ENCODE data around the gene WHAMM.

WHAMM gene

GRCh38 chr15:82792068-82792467 is 17.4 kb upstream of the WHAMM start:
- TF ChIP-seq CTCF (IDR thresholded peaks at IDR 0.05; ENCODE audit: low read depth, low read length): no peak

GRCh38 chr15:82793737-82794136 is 15.7 kb upstream of the WHAMM start:
- no peak for TF ChIP-seq CTCF (IDR thresholded peaks at IDR 0.05; ENCODE audit: low read depth, low read length)

More at GRCh38 chr15:82792068-82792467, 17.4 kb upstream of the WHAMM start:
- DNase-seq (ENCODE audit: extremely low read depth, low read depth): no peak

GRCh38 chr15:82798104-82798503 is 11.3 kb upstream of the WHAMM start:
- no peak for TF ChIP-seq CTCF (IDR thresholded peaks at IDR 0.05; ENCODE audit: low read depth, low read length)
- no peak for DNase-seq (ENCODE audit: extremely low read depth, low read depth)

More at GRCh38 chr15:82793737-82794136, 15.7 kb upstream of the WHAMM start:
- no peak for DNase-seq (ENCODE audit: extremely low read depth, low read depth)

GRCh38 chr15:82798531-82799166 is 10.8 kb upstream of the WHAMM start:
- no peak for DNase-seq (ENCODE audit: extremely low read depth, low read depth)
- TF ChIP-seq CTCF (IDR thresholded peaks at IDR 0.05; ENCODE audit: low read depth, low read length): no peak

GRCh38 chr15:82799183-82799841 is 10.1 kb upstream of the WHAMM start:
- no peak for TF ChIP-seq CTCF (IDR thresholded peaks at IDR 0.05; ENCODE audit: low read depth, low read length)

GRCh38 chr15:82802497-82802896 is 6.9 kb upstream of the WHAMM start:
- TF ChIP-seq CTCF (IDR thresholded peaks at IDR 0.05; ENCODE audit: low read depth, low read length): no peak
- DNase-seq (ENCODE audit: extremely low read depth, low read depth): no peak

More at GRCh38 chr15:82799183-82799841, 10.1 kb upstream of the WHAMM start:
- DNase-seq (ENCODE audit: extremely low read depth, low read depth): no peak

GRCh38 chr15:82803793-82804574 is 5.4 kb upstream of the WHAMM start:
- no peak for DNase-seq (ENCODE audit: extremely low read depth, low read depth)
- TF ChIP-seq CTCF (IDR thresholded peaks at IDR 0.05; ENCODE audit: low read depth, low read length): no peak

Data from AG09319 (cell line).